PC-3 (cell line): ENCODE measurements around the gene CHAD. TPM values are rescaled to one million over a fixed set of nuclear protein-coding genes. Genes with fewer than 3 reads are reported as not detected.

Source experiments
- ATAC-seq: fragments of 200-7000 bp; cut with Tn5 transposase; 2 replicates; pipeline ENCODE4 v1.9.1; 2020; ENCODE audit warnings: mild to moderate bottlenecking, moderate library complexity
- BruUV-seq: library from RNA; stranded (reverse); fragments of 400-500 nt; replicated peaks from 2 replicates; lab custom pipeline; 2021; lab: Mats Ljungman, UMichigan
- CTCF ChIA-PET: fragments of 300-600 bp; sonication (Branson Sonifier 250); formaldehyde crosslinking; loops from one replicate; lab custom pipeline; 2022; ENCODE audit warnings: antibody characterized with exemption; lab: Charles Lee
- POLR2A ChIA-PET: fragments of 300-600 bp; sonication (Branson Sonifier 250); formaldehyde crosslinking; loops from one replicate; lab custom pipeline; 2022; ENCODE audit warnings: antibody characterized with exemption; ENCODE audit not compliant: unreplicated experiment; lab: Charles Lee
- DNase-seq: peaks from one replicate; pipeline ENCODE4 v3.0.0-alpha.2; 2015
- H2AFZ ChIP-seq: fragments of 300-600 bp; sonication (generic); 2 replicates; pipeline ENCODE4 v1.6.0; 2016; ENCODE audit warnings: antibody characterized with exemption, low read length
- H3F3A ChIP-seq: fragments of 300-600 bp; sonication (generic); one replicate; pipeline ENCODE4 v1.6.0; 2017; ENCODE audit warnings: antibody characterized with exemption, low read length, control low read depth, mild to moderate bottlenecking; ENCODE audit not compliant: unreplicated experiment
- H3K27ac ChIP-seq: fragments of 300-600 bp; sonication (generic); 2 replicates; pipeline ENCODE4 v1.5.1; 2016; ENCODE audit warnings: mild to moderate bottlenecking, low read length
- H3K27me3 ChIP-seq: fragments of 300-600 bp; sonication (generic); 2 replicates; pipeline ENCODE4 v1.6.1; 2016; ENCODE audit warnings: low read length, mixed read lengths
- H3K36me3 ChIP-seq: fragments of 300-600 bp; sonication (generic); 2 replicates; pipeline ENCODE4 v1.6.1; 2016; ENCODE audit warnings: low read depth, mixed run types, low read length, mixed read lengths
- H3K4me1 ChIP-seq: fragments of 300-600 bp; sonication (generic); 2 replicates; pipeline ENCODE4 v1.5.1; 2016; ENCODE audit warnings: low read length; ENCODE audit not compliant: insufficient read depth
- H3K4me2 ChIP-seq: fragments of 300-600 bp; sonication (generic); 2 replicates; pipeline ENCODE4 v1.6.0; 2016; ENCODE audit warnings: low read length
- H3K4me3 ChIP-seq: fragments of 300-600 bp; sonication (generic); 2 replicates; pipeline ENCODE4 v1.5.1; 2016; ENCODE audit warnings: mild to moderate bottlenecking, low read length, mixed read lengths
- H3K79me2 ChIP-seq: fragments of 300-600 bp; sonication (generic); 2 replicates; pipeline ENCODE4 v1.6.1; 2017; ENCODE audit warnings: low read length, mixed read lengths
- H3K9ac ChIP-seq: fragments of 300-600 bp; sonication (generic); 2 replicates; pipeline ENCODE4 v1.6.0; 2016; ENCODE audit warnings: mild to moderate bottlenecking, low read length
- H3K9me2 ChIP-seq: fragments of 300-600 bp; sonication (generic); replicated peaks from 2 replicates; pipeline ENCODE4 v1.6.1; 2016; ENCODE audit warnings: mixed run types, low read length, mixed read lengths
- H3K9me3 ChIP-seq: fragments of 300-600 bp; sonication (generic); 2 replicates; pipeline ENCODE4 v1.6.1; 2016; ENCODE audit warnings: low read length, mixed read lengths
- H4K20me1 ChIP-seq: fragments of 300-600 bp; sonication (generic); 2 replicates; pipeline ENCODE4 v1.6.1; 2016; ENCODE audit warnings: low read length, mixed read lengths
- EZH2 ChIP-seq: fragments of 300-600 bp; sonication (generic); IDR thresholded peaks from one replicate; pipeline ENCODE4 v1.6.1; 2017; ENCODE audit warnings: antibody characterized with exemption, mild to moderate bottlenecking, low read length; ENCODE audit not compliant: unreplicated experiment
- EZH2phosphoT487 ChIP-seq: fragments of 300-600 bp; sonication (generic); IDR thresholded peaks from 2 replicates; pipeline ENCODE4 v1.6.1; 2018; ENCODE audit warnings: mild to moderate bottlenecking, antibody characterized with exemption, low read length, borderline replicate concordance
- intact Hi-C: fragments of 100-400 bp; cut with micrococcal nuclease; formaldehyde crosslinking; loops from 2 replicates; pipeline ENCODE4 v1.9.0; 2023
- total RNA-seq: library from RNA; depleted of rRNA; stranded (reverse); fragments of >200 nt; gene quantifications from 2 replicates; pipeline ENCODE4 v1.2.3, GENCODE V29; 2014
- TF ChIP-seq, protein P1 (sequence below): fragments of 300-600 bp; sonication (generic); conservative IDR thresholded peaks from 2 replicates; pipeline ENCODE4 v1.5.1; 2017; ENCODE audit warnings: antibody characterized with exemption, low read depth, mild to moderate bottlenecking, low read length

Gene CHAD
- total RNA-seq, 1 experiment from 2014 or later: not detected

DNA sequence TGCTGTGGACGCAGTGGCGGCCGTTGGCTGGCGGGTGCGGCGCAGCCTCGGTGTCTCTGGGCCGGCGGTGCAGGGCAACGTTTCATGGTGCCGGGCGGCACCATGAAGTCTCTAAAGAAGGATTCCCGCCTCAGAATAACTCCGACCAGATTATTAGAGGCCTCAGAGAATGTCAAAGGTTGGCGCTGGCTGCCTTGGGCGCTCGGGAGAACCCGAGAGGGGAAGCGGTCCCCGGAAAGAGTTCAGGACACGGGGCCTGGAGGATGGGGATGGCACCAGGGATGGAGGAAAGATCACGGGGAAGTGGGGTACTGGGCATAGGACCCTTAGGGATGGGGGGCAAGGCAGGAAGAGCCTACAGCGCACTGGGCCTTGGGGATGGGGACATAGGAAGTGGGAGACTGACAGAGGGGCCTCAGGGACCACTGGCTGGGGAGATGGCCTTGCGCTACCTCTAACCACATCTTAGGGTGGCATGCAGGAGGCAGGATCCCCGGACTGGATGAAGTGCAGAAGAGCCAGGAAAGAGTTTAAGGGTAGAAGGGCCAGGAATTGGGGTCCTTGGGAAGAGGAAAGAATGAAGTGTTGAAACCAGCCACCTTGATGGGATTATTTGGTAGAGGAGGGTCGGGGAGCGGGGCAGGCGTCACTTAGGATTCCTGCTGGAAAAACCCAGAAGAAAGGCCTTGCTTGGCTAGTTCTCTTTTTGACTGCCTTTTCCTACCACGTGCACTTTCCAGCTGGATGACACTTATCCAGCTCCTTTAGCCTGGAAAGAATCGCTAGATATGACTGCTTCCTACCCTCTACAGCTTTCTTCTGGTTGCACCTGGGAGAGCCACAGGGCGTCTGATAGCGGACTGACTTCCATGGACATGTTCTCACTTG is 40.1 kb upstream of the CHAD start:
- CTCF ChIA-PET: no interaction called here
- Histone ChIP-seq H2AFZ (peak overlapping the region; percentile 83), H3F3A (no peaks in the 10 kb centered on the region), H3K27me3 (no peaks in the 10 kb centered on the region), H3K9me3 (no peaks in the 10 kb centered on the region), H3K4me1 (peaks cover 15% of the 10 kb centered on the region), H3K79me2 (no peaks in the 10 kb centered on the region), H3K4me2 (peak overlapping the region; percentile 76), H3K27ac (no peak overlapping the region), H3K36me3 (no peaks in the 10 kb centered on the region), H3K9ac (peak overlapping the region; percentile 23), H3K4me3 (peak overlapping the region; percentile 63), H3K9me2 (no peaks in the 10 kb centered on the region), H4K20me1 (no peaks in the 10 kb centered on the region)
- DNase-seq: no peak
- TSS peak; percentile 52 for BruUV-seq
- no peak for TF ChIP-seq EZH2phosphoT487
- no peak for TF ChIP-seq EZH2
- TF ChIP-seq, protein P1, sequence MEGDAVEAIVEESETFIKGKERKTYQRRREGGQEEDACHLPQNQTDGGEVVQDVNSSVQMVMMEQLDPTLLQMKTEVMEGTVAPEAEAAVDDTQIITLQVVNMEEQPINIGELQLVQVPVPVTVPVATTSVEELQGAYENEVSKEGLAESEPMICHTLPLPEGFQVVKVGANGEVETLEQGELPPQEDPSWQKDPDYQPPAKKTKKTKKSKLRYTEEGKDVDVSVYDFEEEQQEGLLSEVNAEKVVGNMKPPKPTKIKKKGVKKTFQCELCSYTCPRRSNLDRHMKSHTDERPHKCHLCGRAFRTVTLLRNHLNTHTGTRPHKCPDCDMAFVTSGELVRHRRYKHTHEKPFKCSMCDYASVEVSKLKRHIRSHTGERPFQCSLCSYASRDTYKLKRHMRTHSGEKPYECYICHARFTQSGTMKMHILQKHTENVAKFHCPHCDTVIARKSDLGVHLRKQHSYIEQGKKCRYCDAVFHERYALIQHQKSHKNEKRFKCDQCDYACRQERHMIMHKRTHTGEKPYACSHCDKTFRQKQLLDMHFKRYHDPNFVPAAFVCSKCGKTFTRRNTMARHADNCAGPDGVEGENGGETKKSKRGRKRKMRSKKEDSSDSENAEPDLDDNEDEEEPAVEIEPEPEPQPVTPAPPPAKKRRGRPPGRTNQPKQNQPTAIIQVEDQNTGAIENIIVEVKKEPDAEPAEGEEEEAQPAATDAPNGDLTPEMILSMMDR: 0 out of 2 replicates have a peak, but pooled peaks have one; percentile 3
- no peak; the same call in 1 of the 2 replicates for ATAC-seq
- POLR2A ChIA-PET: interaction anchor here (0.5 kb wide), 1 partner anchor 15 kb away, joined by 3 read pairs; no protein-coding TSS in a partner anchor
- intact Hi-C loops: no loop called here

DNA sequence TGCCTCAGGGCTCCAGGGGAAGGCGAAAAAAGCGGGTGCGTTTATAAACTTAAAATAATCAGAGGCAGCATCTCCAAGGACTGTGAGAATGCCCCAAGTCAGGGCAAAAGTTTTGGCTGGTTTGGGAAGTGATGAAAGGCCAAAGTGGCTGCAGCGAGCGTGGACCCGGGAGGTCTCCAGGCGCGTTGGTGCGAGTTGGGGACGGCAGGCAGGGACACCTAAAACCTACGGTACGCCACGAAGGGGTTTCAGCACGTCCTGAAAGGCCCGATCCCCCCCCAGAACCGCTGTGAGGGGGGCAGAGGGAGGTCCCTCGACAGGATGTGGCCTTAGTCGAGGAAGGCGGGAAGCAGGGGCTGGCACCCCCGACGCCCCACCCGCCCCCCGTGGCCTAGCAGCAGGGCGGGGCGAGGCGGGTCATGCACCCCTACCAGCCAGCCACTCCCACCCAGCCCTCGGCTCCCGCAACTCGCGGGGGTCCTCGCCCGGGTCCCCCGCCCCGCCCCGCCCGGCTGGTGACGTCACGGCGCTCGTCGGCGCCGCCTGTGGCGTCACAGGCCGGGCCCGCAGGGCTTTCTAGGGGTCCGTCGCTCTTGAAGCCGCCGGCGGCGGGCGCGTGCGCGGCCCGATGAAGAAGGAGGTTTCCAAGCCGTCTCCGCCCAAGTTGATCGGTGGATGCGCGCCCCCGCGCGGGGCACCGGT is 39.3 kb upstream of the CHAD start, which contains the start of gene MYCBPAP:
MYCBPAP (plus strand) TSS at position 569 of the 702 bp plus-strand sequence. CDS start 236 bp downstream, outside the sequence.
- Histone ChIP-seq H3F3A (no peaks in the 10 kb centered on the region), H4K20me1 (no peaks in the 10 kb centered on the region), H3K36me3 (no peaks in the 10 kb centered on the region), H3K4me1 (peaks cover 15% of the 10 kb centered on the region), H3K4me2 (peak within 1 kb of the TSS; percentile 76), H3K9ac (peak within 1 kb of the TSS; percentile 23), H3K9me3 (no peaks in the 10 kb centered on the region), H3K9me2 (no peaks in the 10 kb centered on the region), H3K79me2 (no peaks in the 10 kb centered on the region), H3K27ac (no peak within 1 kb of the TSS), H3K27me3 (no peaks in the 10 kb centered on the region), H3K4me3 (peak within 1 kb of the TSS; percentile 63), H2AFZ (peak within 1 kb of the TSS; percentile 83)
- ChIA-PET POLR2A (no interaction called here), CTCF (no interaction called here)
- peak; percentile 61 for DNase-seq
- intact Hi-C loops: no loop called here
- ATAC-seq: peak; percentile 85
- TF ChIP-seq EZH2phosphoT487 (no peak), EZH2 (no peak)
- TF ChIP-seq, protein P1: peak; percentile 44
- TSS peak; percentile 51 for BruUV-seq
